ENCODE results near the gene FBXW11.

The FBXW11 gene

GRCh38 chr5:171839112-171839511 is 167.3 kb downstream of the FBXW11 start:
- no peak for DNase-seq

DNA sequence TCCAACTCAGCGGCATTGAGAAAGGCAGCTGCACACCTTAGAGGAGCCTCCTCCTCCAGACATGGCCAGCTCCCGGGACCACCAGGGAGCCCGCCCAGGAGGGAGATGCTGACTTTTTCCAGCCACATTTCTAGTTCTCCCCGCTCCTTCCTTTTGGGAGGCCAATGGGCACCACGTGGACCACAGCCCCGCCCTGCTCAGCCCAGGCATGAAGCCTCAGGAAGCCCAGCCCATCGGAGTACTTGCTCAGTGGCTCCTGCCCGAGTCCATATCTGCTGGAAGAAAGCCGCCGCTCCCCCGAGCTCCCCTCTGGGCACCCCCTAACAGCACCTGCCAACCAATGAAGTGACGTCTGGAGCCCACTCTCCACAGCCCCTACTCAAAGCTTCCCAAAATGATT is 168.4 kb downstream of the FBXW11 start:
- no peak for DNase-seq

GRCh38 chr5:171837522-171837921 is 168.9 kb downstream of the FBXW11 start:
- no peak for DNase-seq

DNA sequence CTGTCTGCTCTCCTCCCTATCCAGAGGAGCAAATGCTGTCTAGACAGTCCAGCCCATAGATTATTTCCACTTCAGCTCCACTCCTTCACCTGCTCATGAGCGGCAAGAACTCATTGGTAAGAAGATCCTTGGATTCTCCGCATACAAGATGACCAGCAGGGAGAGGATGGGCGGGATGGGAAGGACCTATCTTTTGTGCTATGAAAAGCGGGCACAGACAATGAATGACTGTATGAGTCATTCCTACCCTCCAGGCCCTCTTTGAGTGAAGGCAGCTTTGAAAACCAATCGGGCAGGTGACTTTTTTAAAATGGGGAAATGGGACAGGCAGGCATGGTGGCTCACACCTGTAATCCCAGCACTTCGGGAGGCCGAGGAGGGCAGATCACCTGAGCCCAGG is 171.4 kb downstream of the FBXW11 start:
- no peak for DNase-seq

- DNase-seq: no peak
Measured at GRCh38 chr5:171834461-171834860, 172.0 kb downstream of the FBXW11 start.

DNA sequence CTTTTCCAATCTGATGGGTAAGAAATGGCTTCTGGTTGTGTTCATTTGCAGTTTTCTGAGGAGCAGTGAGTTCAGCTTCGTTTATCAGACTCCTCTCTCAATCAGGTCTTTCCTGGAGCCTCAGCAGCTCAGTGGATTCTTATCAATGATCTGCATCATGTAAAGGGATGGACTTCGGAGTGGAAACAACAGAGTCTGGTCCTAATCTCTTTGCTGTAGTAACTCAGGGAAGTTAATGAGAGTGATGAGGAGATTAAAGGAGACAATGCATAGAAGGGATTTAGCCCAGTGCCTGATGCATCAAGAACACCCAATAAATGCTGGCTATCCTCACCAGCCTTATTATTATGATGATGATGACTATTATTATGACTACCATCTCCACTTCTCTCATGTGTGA is 173.7 kb downstream of the FBXW11 start:
- no peak for DNase-seq

GRCh38 chr5:171830686-171831085 is 175.8 kb downstream of the FBXW11 start:
- no peak for DNase-seq

GRCh38 chr5:171827162-171827561 is 179.3 kb downstream of the FBXW11 start:
- DNase-seq: no peak

DNA sequence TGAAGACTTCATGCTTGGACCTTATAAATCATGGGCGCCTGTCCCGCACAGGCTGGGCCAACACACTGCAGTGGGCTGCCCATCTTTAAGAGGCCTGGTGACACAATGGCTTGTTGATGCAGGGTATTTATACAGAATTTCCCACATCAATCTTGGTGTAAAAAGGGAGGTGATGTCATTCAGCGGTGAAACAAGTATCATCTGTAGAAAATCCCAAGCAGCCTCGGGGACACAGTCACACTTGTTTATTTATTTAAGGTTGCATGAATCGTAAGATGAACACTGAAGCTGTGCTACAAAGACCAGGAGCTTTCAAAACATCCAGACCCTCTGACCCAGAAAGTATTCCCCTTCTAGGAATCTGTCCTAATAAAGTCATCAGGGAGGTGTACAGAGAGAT is 180.3 kb downstream of the FBXW11 start:
- no peak for DNase-seq

DNA sequence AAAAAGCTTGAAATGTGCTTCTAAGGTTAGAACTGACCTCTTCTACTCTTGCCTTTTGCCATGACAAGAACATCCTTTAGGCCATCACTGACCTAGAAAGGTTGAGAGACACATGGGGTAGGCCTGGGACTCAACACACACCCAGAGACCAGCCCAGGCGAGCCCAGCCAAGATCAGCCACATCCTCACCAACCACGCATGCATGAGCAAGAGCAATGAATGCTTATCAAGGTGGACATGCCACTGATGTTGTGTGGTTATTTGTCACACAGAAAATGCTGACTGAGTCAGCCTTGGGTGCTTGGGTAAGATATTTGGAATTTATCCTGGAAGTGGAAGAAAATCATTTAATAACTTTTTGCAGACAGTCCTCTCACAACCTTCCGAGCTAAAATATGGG is 181.4 kb downstream of the FBXW11 start:
- DNase-seq: no peak

DNA sequence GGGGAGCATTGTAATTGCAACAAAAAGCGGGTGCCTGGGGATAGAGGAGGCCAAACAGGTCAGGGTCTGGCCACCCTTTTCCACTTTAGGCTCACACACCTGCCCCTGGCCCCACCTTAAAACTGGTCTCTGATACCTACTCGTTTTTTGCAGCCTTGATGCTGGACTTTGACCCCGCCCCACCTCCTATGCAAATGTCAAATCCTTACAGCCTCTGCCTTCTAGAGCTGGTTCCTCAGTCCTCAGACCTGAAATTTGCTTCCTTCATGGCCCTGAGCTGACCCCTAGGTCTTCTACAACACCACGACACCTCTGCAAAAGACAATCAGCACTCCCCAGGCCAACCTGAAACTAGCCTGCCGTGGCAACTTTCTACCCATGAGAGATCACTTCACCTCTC is 183.2 kb downstream of the FBXW11 start:
- DNase-seq: no peak

- no peak for DNase-seq
Measured at GRCh38 chr5:171821286-171821685, 185.2 kb downstream of the FBXW11 start.

DNA sequence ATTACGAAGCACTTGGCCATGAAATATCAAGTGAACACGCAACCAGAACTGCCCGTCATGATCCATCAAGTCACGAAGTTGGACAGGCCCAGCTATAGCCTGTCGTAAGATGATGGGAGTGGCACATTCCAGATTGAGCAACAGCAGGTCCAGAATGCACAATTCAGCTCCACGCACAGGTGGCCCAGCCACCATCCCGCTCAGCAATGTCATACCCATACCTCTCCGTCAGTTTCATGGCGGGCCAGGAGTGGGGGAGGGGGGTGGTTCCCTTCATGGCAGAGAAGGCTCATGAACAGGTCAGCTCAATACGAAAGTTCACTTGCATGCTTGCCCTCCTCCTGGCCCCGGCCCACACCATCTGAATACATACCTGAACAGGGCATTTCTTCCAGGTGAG is 185.9 kb downstream of the FBXW11 start:
- DNase-seq: no peak

GRCh38 chr5:171816666-171817065 is 189.8 kb downstream of the FBXW11 start:
- DNase-seq: no peak

GRCh38 chr5:171813813-171814490 is 192.5 kb downstream of the FBXW11 start:
- DNase-seq: no peak

GRCh38 chr5:171813270-171813669 is 193.2 kb downstream of the FBXW11 start:
- DNase-seq: no peak

Data from islet precursor cell (in vitro differentiated cells).